CD14-positive monocyte (primary cell): Measurements from ENCODE around the gene SNX1. TPM values are rescaled to one million over a fixed set of nuclear protein-coding genes. Genes with fewer than 3 reads are reported as not detected.
"Not testable (repeated sequence)": the region's sequence is repeated elsewhere in the genome, so short reads cannot be mapped to it uniquely, and the experiment has no call there.

Experiments used
- DNase-seq, 3 donors: peaks; one replicate each; pipeline ENCODE4 v3.0.0-alpha.2; 2011 to 2022
- H2AFZ ChIP-seq: 2 replicates; pipeline ENCODE4 v1.6.0; 2012; ENCODE audit warnings: mild to moderate bottlenecking, low read depth, low read length, inconsistent platforms; ENCODE audit not compliant: insufficient read depth, poor library complexity, severe bottlenecking
- H3K27ac ChIP-seq, 2 donors: 1 replicate in 1 of 2; 2 replicates in 1 of 2; pipeline ENCODE4 v1.5.1; 2012 to 2013; ENCODE audit warnings: low read length in 2 of 2, control low read depth in 1 of 2, inconsistent platforms in 1 of 2, low read depth in 1 of 2, mild to moderate bottlenecking in 1 of 2
- H3K27me3 ChIP-seq, 2 donors: one replicate each; pipeline versions ENCODE4 v1.6.0 to v1.6.1; 2011 to 2013; ENCODE audit warnings: low read length in 2 of 2; ENCODE audit not compliant: control insufficient read depth in 2 of 2, insufficient read depth in 2 of 2
- H3K36me3 ChIP-seq, 2 donors: replicated peaks in 1 of 2; 1 replicate in 1 of 2; 2 replicates in 1 of 2; pipeline versions ENCODE4 v1.5.1 to v1.6.1; 2012 to 2013; ENCODE audit warnings: low read length in 2 of 2, control low read depth in 1 of 2, inconsistent platforms in 1 of 2, mild to moderate bottlenecking in 1 of 2; ENCODE audit not compliant: insufficient read depth in 2 of 2, control insufficient read depth in 1 of 2
- H3K4me1 ChIP-seq, 2 donors: 1 replicate in 1 of 2; 2 replicates in 1 of 2; pipeline versions ENCODE4 v1.5.1 to v1.6.1; 2012 to 2013; ENCODE audit warnings: low read length in 2 of 2, control low read depth in 1 of 2, inconsistent platforms in 1 of 2, mild to moderate bottlenecking in 1 of 2, moderate library complexity in 1 of 2; ENCODE audit not compliant: insufficient read depth in 2 of 2, control insufficient read depth in 1 of 2
- H3K4me2 ChIP-seq: replicated peaks from 2 replicates; pipeline ENCODE3; 2012; ENCODE audit warnings: low read length, moderate library complexity, mild to moderate bottlenecking; ENCODE audit not compliant: poor library complexity, severe bottlenecking; ENCODE audit errors: extremely low read depth
- H3K4me3 ChIP-seq, 3 experiments: fragments of 200-600 bp in 1 of 3; sonication (generic) in 1 of 3; replicated peaks in 1 of 3; 1 replicate in 2 of 3; 2 replicates in 1 of 3; pipeline ENCODE4 v1.5.1; 2011 to 2013; ENCODE audit warnings: low read length in 3 of 3, mild to moderate bottlenecking in 3 of 3, control low read depth in 2 of 3, low read depth in 2 of 3, inconsistent platforms in 1 of 3, moderate library complexity in 1 of 3
- H3K79me2 ChIP-seq: 2 replicates; pipeline ENCODE4 v1.6.0; 2012; ENCODE audit warnings: mild to moderate bottlenecking, control low read depth, inconsistent platforms, low read length, moderate library complexity; ENCODE audit not compliant: insufficient read depth
- H3K9ac ChIP-seq: 2 replicates; pipeline ENCODE4 v1.6.0; 2017; ENCODE audit warnings: low read length, mild to moderate bottlenecking; ENCODE audit not compliant: insufficient read depth, poor library complexity, severe bottlenecking
- H3K9me3 ChIP-seq, 2 donors: replicated peaks in 1 of 2; 1 replicate in 1 of 2; 2 replicates in 1 of 2; pipeline versions ENCODE4 v1.5.1 to v1.6.1; 2012 to 2013; ENCODE audit warnings: low read length in 2 of 2, control low read depth in 1 of 2; ENCODE audit not compliant: control insufficient read depth in 1 of 2, insufficient read depth in 1 of 2
- H4K20me1 ChIP-seq: 2 replicates; pipeline ENCODE4 v1.6.0; 2012; ENCODE audit warnings: mild to moderate bottlenecking, low read length, control low read depth, moderate library complexity; ENCODE audit not compliant: insufficient read depth
- H3K27ac Mint-ChIP-seq, 7 donors: one replicate each; pipeline ENCODE4 v1.8.0; 2020; ENCODE audit warnings: mild to moderate bottlenecking in 7 of 7, mixed read lengths in 7 of 7, moderate library complexity in 6 of 7, inconsistent platforms in 2 of 7
- H3K27me3 Mint-ChIP-seq, 3 donors: one replicate each; pipeline ENCODE4 v1.8.0; 2021 to 2022; ENCODE audit warnings: low read depth in 3 of 3, mild to moderate bottlenecking in 3 of 3, mixed read lengths in 3 of 3, moderate library complexity in 3 of 3, inconsistent platforms in 1 of 3
- H3K36me3 Mint-ChIP-seq, 2 donors: one replicate each; pipeline ENCODE4 v1.8.0; 2020; ENCODE audit warnings: mixed read lengths in 2 of 2, inconsistent platforms in 1 of 2, mild to moderate bottlenecking in 1 of 2
- H3K4me1 Mint-ChIP-seq: one replicate; pipeline ENCODE4 v1.8.0; 2020; ENCODE audit warnings: mild to moderate bottlenecking, mixed read lengths
- H3K4me3 Mint-ChIP-seq, 2 donors: one replicate each; pipeline ENCODE4 v1.8.0; 2020; ENCODE audit warnings: mild to moderate bottlenecking in 2 of 2, mixed read lengths in 2 of 2, moderate library complexity in 1 of 2
- H3K9me3 Mint-ChIP-seq, 7 donors: one replicate each; pipeline ENCODE4 v1.8.0; 2020 to 2022; ENCODE audit warnings: mixed read lengths in 7 of 7, mild to moderate bottlenecking in 6 of 7, moderate library complexity in 6 of 7, inconsistent platforms in 2 of 7
- CTCF ChIP-seq: fragments of 200-600 bp; IDR thresholded peaks from one replicate; pipeline ENCODE4 v1.8.0; 2022; ENCODE audit warnings: antibody characterized with exemption, mild to moderate bottlenecking
- WGBS: methylation state at CpG from one replicate; pipeline ENCODE4 v1.1.5; 2013; ENCODE audit warnings: missing lambda C conversion rate; ENCODE audit not compliant: insufficient coverage; 5-methylcytosine and 5-hydroxymethylcytosine counted together
- intact Hi-C, 2 donors: fragments of 100-400 bp; cut with micrococcal nuclease; formaldehyde crosslinking; loops; one replicate each; pipeline versions ENCODE4 v1.15.0 to v1.15.1; 2023
- polyA plus RNA-seq, 3 donors: library from polyadenylated mRNA; depleted of rRNA in 1 of 3; unstranded in 2 of 3; stranded (reverse) in 1 of 3; fragments of 300-500 nt in 2 of 3; fragments of >200 nt in 1 of 3; fragmentation: Illumina TruSeq in 2 of 3; gene quantifications; 1 replicate in 2 of 3; 2 replicates in 1 of 3; pipeline ENCODE4 v1.2.3, GENCODE V29; 2012 to 2021

Gene SNX1
- polyA plus RNA-seq, 3 donors, result 104 to 115 (median 115) TPM

DNA sequence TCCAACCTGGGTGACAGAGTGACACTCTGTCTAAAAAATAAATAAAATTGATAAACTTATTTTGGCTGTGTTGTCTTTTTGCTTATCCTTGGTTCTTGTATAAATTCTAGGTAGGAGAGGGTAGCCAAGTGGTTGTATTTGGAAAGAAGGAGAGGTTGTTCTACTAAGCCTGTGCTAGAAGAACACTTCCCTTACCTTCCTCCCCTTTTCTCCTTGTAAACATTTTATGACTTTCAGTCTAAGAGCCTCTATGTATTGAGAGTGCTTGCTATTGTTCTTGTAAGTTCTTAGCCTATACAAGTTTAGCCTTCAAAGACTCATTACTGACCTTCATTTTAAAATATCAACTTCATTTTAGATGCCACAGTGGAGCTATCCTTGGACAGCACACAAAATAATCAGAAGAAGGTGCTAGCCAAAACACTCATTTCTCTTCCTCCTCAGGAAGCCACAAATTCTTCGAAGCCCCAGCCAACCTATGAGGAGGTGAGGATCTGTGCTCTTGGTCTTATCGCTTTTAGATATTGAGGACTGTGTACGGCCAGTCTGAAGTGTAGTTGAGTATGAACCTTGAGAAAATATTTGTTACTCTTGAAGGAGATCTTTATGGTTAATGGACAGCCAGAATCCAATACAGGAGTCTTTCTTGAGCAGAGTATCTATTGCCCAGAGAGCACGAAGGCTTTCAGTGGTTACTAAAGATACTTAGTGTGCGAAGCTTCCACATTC is 22.1 kb downstream of the SNX1 start:
- Histone ChIP-seq H3K27me3 (no peaks in the 10 kb centered on the region), H3K36me3 (peaks cover 89 to 99% of the 10 kb centered on the region in 2 donors), H4K20me1 (peaks cover 78% of the 10 kb centered on the region), H3K4me3 (no peak overlapping the region), H3K9me3 (no peaks in the 10 kb centered on the region), H3K4me1 (peaks cover 10 to 11% of the 10 kb centered on the region in 2 donors), H3K9ac (no peak overlapping the region), H3K4me2 (no peak overlapping the region), H3K79me2 (peaks cover 49% of the 10 kb centered on the region), H3K27ac (no peak overlapping the region), H2AFZ (no peak overlapping the region)
- H3K9me3 Mint-ChIP-seq, result no peaks in the 10 kb centered on the region
- 100% methylated on average over 2 of the region's 5 CpGs for WGBS
- H3K36me3 Mint-ChIP-seq, result peaks cover 77 to 88% of the 10 kb centered on the region in 2 donors
- H3K4me3 Mint-ChIP-seq, result no peak overlapping the region
- DNase-seq, result no peak
- peaks cover 15% of the 10 kb centered on the region for H3K4me1 Mint-ChIP-seq
- no peak overlapping the region for H3K27ac Mint-ChIP-seq
- H3K27me3 Mint-ChIP-seq, result no peaks in the 10 kb centered on the region
- no peak for TF ChIP-seq CTCF
- intact Hi-C loops, result no loop called here

- H3K4me3 Mint-ChIP-seq, H3K27me3 Mint-ChIP-seq: not testable (repeated sequence)
- WGBS, result 100% methylated on average over 2 of the region's 2 CpGs
Measured at GRCh38 chr15:64120322-64120721, 24.5 kb downstream of the SNX1 start.

More at GRCh38 chr15:64120322-64120721, 24.5 kb downstream of the SNX1 start:
- H3K9me3 Mint-ChIP-seq, H3K9ac ChIP-seq, H3K27ac ChIP-seq, H3K9me3 ChIP-seq, H3K4me1 ChIP-seq, H3K27me3 ChIP-seq, H3K4me3 ChIP-seq, H3K4me1 Mint-ChIP-seq, H3K4me2 ChIP-seq, DNase-seq, H2AFZ ChIP-seq, intact Hi-C loops: not testable (repeated sequence)
- peaks cover 92 to 98% of the 10 kb centered on the region in 2 donors for H3K36me3 ChIP-seq
- peaks cover 26% of the 10 kb centered on the region for H3K79me2 ChIP-seq
- H3K36me3 Mint-ChIP-seq, result peaks cover 81 to 94% of the 10 kb centered on the region in 2 donors
- H4K20me1 ChIP-seq, result peaks cover 72% of the 10 kb centered on the region
- H3K27ac Mint-ChIP-seq, result peak overlapping the region in 1 of 7 donors; percentile 25
